IMR-90 (cell line): ENCODE measurements around the gene DHCR24.

Experiments used
- MXI1 ChIP-seq: IDR thresholded peaks from 2 replicates; pipeline ENCODE4 v1.6.1; 2012; ENCODE audit warnings: low read depth, mild to moderate bottlenecking, low read length, moderate library complexity, borderline replicate concordance
- RCOR1 ChIP-seq: IDR thresholded peaks from 2 replicates; pipeline ENCODE4 v1.6.1; 2012; ENCODE audit warnings: mild to moderate bottlenecking, low read length, improper control_type of control experiment; ENCODE audit not compliant: insufficient replicate concordance
- SMC3 ChIP-seq: fragments of 150-350 bp; IDR thresholded peaks from 2 replicates; pipeline ENCODE4 v1.6.1; 2016; ENCODE audit warnings: low read depth, mild to moderate bottlenecking, antibody characterized with exemption, low read length, moderate library complexity
- TF ChIP-seq, protein P1 (sequence below): conservative IDR thresholded peaks from 2 replicates; pipeline ENCODE4 v1.5.1; 2012; ENCODE audit warnings: mild to moderate bottlenecking, low read depth, low read length, improper control_type of control experiment

DNA sequence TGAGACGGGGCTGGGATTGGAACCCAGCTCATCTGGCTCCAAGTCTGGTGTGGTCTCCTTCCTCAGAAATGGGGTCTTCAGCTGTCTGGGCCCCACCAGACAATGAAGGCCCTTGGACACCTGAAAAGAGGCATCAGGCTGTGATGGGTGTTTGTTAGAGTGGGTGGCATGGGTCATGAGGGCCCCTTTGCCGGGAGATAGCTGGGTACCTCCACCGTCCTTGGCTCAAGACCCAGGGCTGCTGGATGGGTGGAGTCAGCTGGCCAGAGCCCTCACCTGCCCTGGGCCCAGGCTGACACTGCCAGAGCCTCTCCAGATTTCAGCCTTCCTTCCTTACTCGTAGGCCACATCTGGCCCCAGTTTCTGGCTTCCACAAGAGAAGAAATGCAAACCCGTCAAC, 72.4 kb downstream of the DHCR24 start:
- TF ChIP-seq RCOR1 (no peak), SMC3 (no peak), MXI1 (no peak)
- TF ChIP-seq, protein P1, sequence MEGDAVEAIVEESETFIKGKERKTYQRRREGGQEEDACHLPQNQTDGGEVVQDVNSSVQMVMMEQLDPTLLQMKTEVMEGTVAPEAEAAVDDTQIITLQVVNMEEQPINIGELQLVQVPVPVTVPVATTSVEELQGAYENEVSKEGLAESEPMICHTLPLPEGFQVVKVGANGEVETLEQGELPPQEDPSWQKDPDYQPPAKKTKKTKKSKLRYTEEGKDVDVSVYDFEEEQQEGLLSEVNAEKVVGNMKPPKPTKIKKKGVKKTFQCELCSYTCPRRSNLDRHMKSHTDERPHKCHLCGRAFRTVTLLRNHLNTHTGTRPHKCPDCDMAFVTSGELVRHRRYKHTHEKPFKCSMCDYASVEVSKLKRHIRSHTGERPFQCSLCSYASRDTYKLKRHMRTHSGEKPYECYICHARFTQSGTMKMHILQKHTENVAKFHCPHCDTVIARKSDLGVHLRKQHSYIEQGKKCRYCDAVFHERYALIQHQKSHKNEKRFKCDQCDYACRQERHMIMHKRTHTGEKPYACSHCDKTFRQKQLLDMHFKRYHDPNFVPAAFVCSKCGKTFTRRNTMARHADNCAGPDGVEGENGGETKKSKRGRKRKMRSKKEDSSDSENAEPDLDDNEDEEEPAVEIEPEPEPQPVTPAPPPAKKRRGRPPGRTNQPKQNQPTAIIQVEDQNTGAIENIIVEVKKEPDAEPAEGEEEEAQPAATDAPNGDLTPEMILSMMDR, result no peak
